Smooth muscle cell of the umbilical artery (primary cell): Measurements from ENCODE around the gene FMO3. TPM values are rescaled to one million over a fixed set of nuclear protein-coding genes. Genes with fewer than 3 reads are reported as not detected.

ENCODE experiments used
- total RNA-seq: library from RNA; depleted of rRNA; stranded (reverse); fragments of >200 nt; gene quantifications from 2 replicates; pipeline ENCODE4 v1.2.3, GENCODE V29; 2014

Gene FMO3
- not detected in 2 replicates for total RNA-seq

GRCh38 chr1:171090604-171091003 is at the start of gene FMO3:
FMO3 (plus strand) TSS chr1:171090905; CDS start chr1:171092659, 1,754 bp downstream.

Other genes starting within 250 kb of the FMO3 start
- gene MROH9, start 155.4 kb upstream of the FMO3 start, total RNA-seq = under 0.01 TPM in 1 of 2 replicates, not detected in the other
- not detected in 2 replicates for gene FMO2, start 94.4 kb downstream of the FMO3 start, total RNA-seq
- not detected in 2 replicates for gene FMO1, start 157.6 kb downstream of the FMO3 start, total RNA-seq
- gene FMO4, start 223.3 kb downstream of the FMO3 start, total RNA-seq = 0.42 and 0.89 TPM in 2 replicates